Activated CD8-positive, alpha-beta memory T cell treated with anti-CD3 and anti-CD28 coated beads for 4 hours (primary cell): ENCODE results near the gene ATRN.
"Not testable (repeated sequence)": the region's sequence is repeated elsewhere in the genome, so short reads cannot be mapped to it uniquely, and the experiment has no call there.

Experiments used
- DNase-seq, 2 donors: peaks; one replicate each; pipeline ENCODE4 v3.0.0-alpha.2; 2020; ENCODE audit warnings: low read depth in 2 of 2

Gene ATRN

GRCh38 chr20:3515379-3516170 lies 44.8 kb downstream of the ATRN start:
- no peak for DNase-seq

- DNase-seq: no peak
Observed at GRCh38 chr20:3521852-3522740, 51.3 kb downstream of the ATRN start.

- DNase-seq: not testable (repeated sequence)
Observed at GRCh38 chr20:3524696-3525095, 53.9 kb downstream of the ATRN start.

GRCh38 chr20:3532089-3532615 lies 61.3 kb downstream of the ATRN start:
- DNase-seq: no peak

GRCh38 chr20:3537733-3538132 lies 66.9 kb downstream of the ATRN start:
- DNase-seq: not testable (repeated sequence)

GRCh38 chr20:3539311-3540107 lies 68.7 kb downstream of the ATRN start:
- no peak for DNase-seq

- no peak for DNase-seq
Observed at GRCh38 chr20:3541887-3542721, 71.3 kb downstream of the ATRN start.

- DNase-seq: no peak
Observed at GRCh38 chr20:3543901-3544507, 73.2 kb downstream of the ATRN start.

- DNase-seq: no peak
Observed at GRCh38 chr20:3545401-3545925, 74.6 kb downstream of the ATRN start.

GRCh38 chr20:3547906-3548305 lies 77.1 kb downstream of the ATRN start:
- DNase-seq: no peak

- DNase-seq: no peak
Observed at GRCh38 chr20:3550837-3551236, 80.0 kb downstream of the ATRN start.

- no peak for DNase-seq
Observed at GRCh38 chr20:3551681-3552434, 81.0 kb downstream of the ATRN start.

GRCh38 chr20:3553663-3554062 lies 82.8 kb downstream of the ATRN start:
- DNase-seq: no peak

- no peak for DNase-seq
Observed at GRCh38 chr20:3557237-3557785, 86.5 kb downstream of the ATRN start.

- no peak for DNase-seq
Observed at GRCh38 chr20:3559231-3559630, 88.4 kb downstream of the ATRN start.

GRCh38 chr20:3559637-3560036 lies 88.8 kb downstream of the ATRN start:
- DNase-seq: no peak

- no peak for DNase-seq
Observed at GRCh38 chr20:3560162-3560561, 89.3 kb downstream of the ATRN start.

GRCh38 chr20:3560578-3560977 lies 89.8 kb downstream of the ATRN start:
- no peak for DNase-seq

GRCh38 chr20:3563133-3563532 lies 92.3 kb downstream of the ATRN start:
- DNase-seq: no peak
